AG09319 (cell line): Measurements from ENCODE around the gene POU6F2.

Source experiments
- DNase-seq: peaks from one replicate; pipeline ENCODE4 v3.0.0-alpha.2; 2010; ENCODE audit warnings: low read depth; ENCODE audit errors: extremely low read depth
- CTCF ChIP-seq: IDR thresholded peaks from 2 replicates; pipeline ENCODE4 v1.5.1; 2011; ENCODE audit warnings: low read depth, mild to moderate bottlenecking, inconsistent platforms, low read length, moderate library complexity

Gene POU6F2

GRCh38 chr7:39405581-39405980, 427.9 kb downstream of the POU6F2 start:
- no peak for TF ChIP-seq CTCF
- DNase-seq = no peak

GRCh38 chr7:39406467-39406866, 428.8 kb downstream of the POU6F2 start:
- no peak for DNase-seq
- no peak for TF ChIP-seq CTCF

- DNase-seq = no peak
- TF ChIP-seq CTCF = no peak
Observed at GRCh38 chr7:39407137-39407536, 429.4 kb downstream of the POU6F2 start.

DNA sequence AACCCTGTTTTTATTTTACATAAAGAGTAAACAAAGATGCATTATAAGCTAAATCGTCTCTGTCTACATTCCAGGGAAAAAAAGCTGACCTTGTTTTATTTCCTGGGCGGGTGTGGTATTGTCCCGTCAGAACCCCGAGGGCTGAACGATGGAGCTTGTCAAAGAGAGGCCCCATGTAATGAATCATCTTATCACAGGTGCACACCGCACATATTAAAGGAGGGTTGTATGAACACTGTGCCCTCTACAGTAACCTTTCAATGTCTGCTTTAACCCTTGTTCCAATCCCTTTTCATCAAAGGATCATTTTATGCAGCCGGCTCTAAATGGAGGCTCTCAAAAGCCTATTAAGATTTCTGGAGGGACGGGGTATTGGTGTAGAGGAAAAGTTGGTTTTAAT, 430.0 kb downstream of the POU6F2 start:
- no peak for DNase-seq
- no peak for TF ChIP-seq CTCF

DNA sequence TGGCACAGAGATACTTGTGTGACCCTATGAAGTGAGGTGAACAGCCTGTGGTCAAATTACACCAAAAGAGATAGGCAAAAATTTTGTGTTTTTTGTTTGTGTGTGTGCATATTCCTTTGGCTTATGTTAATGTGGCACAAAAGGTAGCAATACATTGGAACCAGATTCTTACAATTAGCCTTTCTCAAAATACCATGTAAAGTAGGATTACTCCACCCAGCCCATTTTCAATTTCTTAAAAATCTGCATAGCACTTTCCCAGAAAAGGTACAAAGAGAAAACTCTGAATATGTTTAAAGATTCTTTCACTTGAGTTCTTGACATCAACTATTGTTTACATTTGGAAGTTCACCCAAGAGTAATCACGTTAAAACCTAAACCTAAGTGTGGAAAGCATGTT, 431.2 kb downstream of the POU6F2 start:
- DNase-seq = no peak
- TF ChIP-seq CTCF = no peak

DNA sequence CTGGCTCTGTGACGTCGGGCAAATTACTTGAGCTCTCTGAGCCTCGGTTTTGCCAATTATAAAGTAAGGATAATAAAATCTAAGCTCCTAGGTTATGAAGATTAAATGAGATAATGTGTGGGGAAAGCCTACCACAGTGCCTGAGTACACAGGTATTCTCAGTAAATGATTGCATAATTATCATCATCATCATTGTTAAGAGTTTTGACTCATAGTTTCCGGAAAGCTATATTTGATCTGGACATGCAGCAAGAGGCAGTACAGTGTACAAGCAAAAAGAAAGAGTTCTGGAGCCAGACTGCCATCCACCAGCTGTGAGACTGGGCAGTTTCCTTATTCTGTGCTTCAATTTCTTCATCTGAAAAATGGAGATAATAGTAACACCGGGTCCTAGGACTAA, 432.9 kb downstream of the POU6F2 start:
- no peak for DNase-seq
- TF ChIP-seq CTCF = no peak

- no peak for DNase-seq
- TF ChIP-seq CTCF = no peak
Observed at GRCh38 chr7:39413636-39414223, 436.0 kb downstream of the POU6F2 start.
